Keratinocyte (primary cell): ENCODE results near the gene CTIF. TPM values are rescaled to one million over a fixed set of nuclear protein-coding genes. Genes with fewer than 3 reads are reported as not detected.

Experiments used
- DNase-seq: peaks from one replicate; pipeline ENCODE4 v3.0.0-alpha.2; 2011; ENCODE audit warnings: low read depth, missing footprints, low spot score
- FAIRE-seq: peaks from 2 replicates; lab custom pipeline; 2011; peaks lifted over from hg19 to GRCh38; lab: Jason Lieb, UNC
- H2AFZ ChIP-seq: 2 replicates; pipeline ENCODE4 v1.6.0; 2012; ENCODE audit warnings: low read length, control low read depth, inconsistent platforms; ENCODE audit not compliant: control insufficient read depth
- H3K27ac ChIP-seq: 2 replicates; pipeline ENCODE4 v1.5.1; 2011; ENCODE audit warnings: low read length; ENCODE audit not compliant: control insufficient read depth, insufficient read depth
- H3K27me3 ChIP-seq: 3 replicates; pipeline ENCODE4 v1.6.0; 2011; ENCODE audit warnings: low read length; ENCODE audit not compliant: control insufficient read depth, insufficient read depth; ENCODE audit errors: extremely low read depth
- H3K36me3 ChIP-seq, 2 experiments: 2 replicates in 1 of 2; 3 replicates in 1 of 2; pipeline ENCODE4 v1.5.1; 2011; ENCODE audit warnings: low read length in 2 of 2, mild to moderate bottlenecking in 1 of 2; ENCODE audit not compliant: control insufficient read depth in 2 of 2, insufficient read depth in 2 of 2; ENCODE audit errors: extremely low read depth in 1 of 2
- H3K4me1 ChIP-seq: 3 replicates; pipeline ENCODE4 v1.5.1; 2011; ENCODE audit warnings: low read length; ENCODE audit not compliant: control insufficient read depth, insufficient read depth; ENCODE audit errors: extremely low read depth
- H3K4me2 ChIP-seq: 3 replicates; pipeline ENCODE4 v1.6.0; 2011; ENCODE audit warnings: low read depth, low read length; ENCODE audit not compliant: control insufficient read depth, insufficient read depth; ENCODE audit errors: extremely low read depth
- H3K4me3 ChIP-seq, 3 experiments: fragments of 200-600 bp in 1 of 3; sonication (generic) in 1 of 3; 2 replicates in 2 of 3; 3 replicates in 1 of 3; pipeline ENCODE4 v1.5.1; 2011 to 2016; ENCODE audit warnings: low read length in 3 of 3, mild to moderate bottlenecking in 3 of 3, control low read depth in 2 of 3, inconsistent platforms in 1 of 3, low read depth in 1 of 3, mixed read lengths in 1 of 3, mixed run types in 1 of 3, moderate library complexity in 1 of 3; ENCODE audit not compliant: control insufficient read depth in 2 of 3, insufficient read depth in 2 of 3; ENCODE audit errors: extremely low read depth in 1 of 3
- H3K79me2 ChIP-seq: 2 replicates; pipeline ENCODE4 v1.6.0; 2012; ENCODE audit warnings: low read length; ENCODE audit not compliant: control insufficient read depth, insufficient read depth
- H3K9ac ChIP-seq: 3 replicates; pipeline ENCODE4 v1.6.0; 2011; ENCODE audit warnings: low read length; ENCODE audit not compliant: control insufficient read depth, insufficient read depth; ENCODE audit errors: extremely low read depth
- H3K9me1 ChIP-seq: 3 replicates; pipeline ENCODE4 v1.6.0; 2011; ENCODE audit warnings: low read length; ENCODE audit not compliant: control insufficient read depth, insufficient read depth; ENCODE audit errors: extremely low read depth
- H3K9me3 ChIP-seq: 2 replicates; pipeline ENCODE4 v1.5.1; 2012; ENCODE audit warnings: low read depth, low read length; ENCODE audit not compliant: control insufficient read depth
- H4K20me1 ChIP-seq: 3 replicates; pipeline ENCODE4 v1.6.0; 2011; ENCODE audit warnings: low read length; ENCODE audit not compliant: control insufficient read depth, insufficient read depth; ENCODE audit errors: extremely low read depth
- EZH2 ChIP-seq: IDR thresholded peaks from one replicate; pipeline ENCODE4 v1.6.1; 2012; ENCODE audit warnings: inconsistent platforms, mild to moderate bottlenecking, low read length, moderate library complexity
- dilution Hi-C: fragments of 300-500 bp; cut with MboI; formaldehyde crosslinking; loops from one replicate; pipeline ENCODE4 v1.7.0; 2020; ENCODE audit warnings: low sequenced_read_pairs; ENCODE audit not compliant: extremely low pct_ligation_motif_present
- polyA plus RNA-seq, 5 experiments: library from polyadenylated mRNA; depleted of rRNA in 3 of 5; stranded (reverse) in 3 of 5; stranded (forward) in 1 of 5; unstranded in 1 of 5; fragments of >200 nt; gene quantifications; 1 replicate in 1 of 5; 2 replicates in 3 of 5; 3 replicates in 1 of 5; pipeline versions ENCODE4 v1.2.1 to v1.2.3, GENCODE V29; 2011 to 2012; ENCODE audit warnings: missing spikeins in 2 of 5, low read depth in 1 of 5, low replicate concordance in 1 of 5
- TF ChIP-seq, protein P1 (sequence below), 3 experiments: IDR thresholded peaks in 1 of 3; conservative IDR thresholded peaks in 1 of 3; optimal IDR thresholded peaks in 1 of 3; 2 replicates in 2 of 3; 3 replicates in 1 of 3; pipeline versions ENCODE3 to v1.5.1; 2011; ENCODE audit warnings: low read length in 3 of 3, mild to moderate bottlenecking in 3 of 3, moderate library complexity in 2 of 3, control low read depth in 1 of 3, inconsistent platforms in 1 of 3; ENCODE audit not compliant: insufficient read depth in 2 of 3; ENCODE audit errors: extremely low read depth in 1 of 3

CTIF gene
- polyA plus RNA-seq, 1 donor (not counting 4 experiments of a cell fraction or from before 2014, with no cell fraction given) = 15.0 TPM

DNA sequence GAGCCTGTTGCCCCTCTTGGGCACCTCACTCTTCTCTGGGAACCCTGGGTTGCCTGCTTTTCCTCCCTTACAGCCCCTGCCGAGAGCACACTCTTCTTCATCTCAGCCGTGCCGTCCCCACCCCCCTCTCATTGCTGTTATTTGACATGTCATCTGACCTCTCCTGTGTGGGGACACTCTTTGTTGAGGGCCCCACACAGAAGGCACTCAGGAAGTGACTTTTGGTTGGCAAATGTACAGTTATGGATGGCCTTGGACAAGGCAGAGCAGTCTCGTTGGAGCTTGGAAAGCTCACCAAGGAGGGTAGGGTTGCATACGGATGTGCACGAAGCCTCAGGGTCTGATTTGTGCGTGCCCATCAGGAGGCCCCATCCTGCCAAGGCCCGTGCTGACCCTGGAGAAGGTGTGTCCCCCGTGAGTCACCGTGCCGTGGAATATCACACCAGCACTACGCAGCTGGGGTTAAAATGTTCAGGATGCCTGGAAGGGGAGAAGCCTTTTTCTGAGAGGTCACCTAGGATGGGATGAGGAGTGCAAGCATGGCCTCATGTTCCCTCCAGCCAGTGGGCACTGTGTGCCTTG is 93.9 kb downstream of the CTIF start:
- peaks cover 12% of the 10 kb centered on the region for H3K4me1 ChIP-seq
- no peak for TF ChIP-seq EZH2
- TF ChIP-seq, protein P1, sequence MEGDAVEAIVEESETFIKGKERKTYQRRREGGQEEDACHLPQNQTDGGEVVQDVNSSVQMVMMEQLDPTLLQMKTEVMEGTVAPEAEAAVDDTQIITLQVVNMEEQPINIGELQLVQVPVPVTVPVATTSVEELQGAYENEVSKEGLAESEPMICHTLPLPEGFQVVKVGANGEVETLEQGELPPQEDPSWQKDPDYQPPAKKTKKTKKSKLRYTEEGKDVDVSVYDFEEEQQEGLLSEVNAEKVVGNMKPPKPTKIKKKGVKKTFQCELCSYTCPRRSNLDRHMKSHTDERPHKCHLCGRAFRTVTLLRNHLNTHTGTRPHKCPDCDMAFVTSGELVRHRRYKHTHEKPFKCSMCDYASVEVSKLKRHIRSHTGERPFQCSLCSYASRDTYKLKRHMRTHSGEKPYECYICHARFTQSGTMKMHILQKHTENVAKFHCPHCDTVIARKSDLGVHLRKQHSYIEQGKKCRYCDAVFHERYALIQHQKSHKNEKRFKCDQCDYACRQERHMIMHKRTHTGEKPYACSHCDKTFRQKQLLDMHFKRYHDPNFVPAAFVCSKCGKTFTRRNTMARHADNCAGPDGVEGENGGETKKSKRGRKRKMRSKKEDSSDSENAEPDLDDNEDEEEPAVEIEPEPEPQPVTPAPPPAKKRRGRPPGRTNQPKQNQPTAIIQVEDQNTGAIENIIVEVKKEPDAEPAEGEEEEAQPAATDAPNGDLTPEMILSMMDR (optimal IDR thresholded peaks at IDR 0.05 in 1 of 3, IDR thresholded peaks at IDR 0.05 in 1 of 3, conservative IDR thresholded peaks at IDR 0.05 in 1 of 3; ENCODE audit: extremely low read depth in 1 of 3, insufficient read depth in 2 of 3, low read length in 3 of 3) = no peak
- dilution Hi-C loops = no loop called here
- H3K79me2 ChIP-seq = peaks cover 6% of the 10 kb centered on the region
- H3K4me2 ChIP-seq = no peak overlapping the region
- no peak for FAIRE-seq
- H2AFZ ChIP-seq = no peak overlapping the region
- no peak overlapping the region for H3K27ac ChIP-seq
- H3K36me3 ChIP-seq = peaks cover 15 to 16% of the 10 kb centered on the region in 2 experiments
- H4K20me1 ChIP-seq = no peaks in the 10 kb centered on the region
- H3K27me3 ChIP-seq = no peaks in the 10 kb centered on the region
- H3K9me1 ChIP-seq = no peaks in the 10 kb centered on the region
- H3K4me3 ChIP-seq = no peak overlapping the region
- H3K9me3 ChIP-seq = no peaks in the 10 kb centered on the region
- H3K9ac ChIP-seq = no peak overlapping the region
- DNase-seq = no peak

DNA sequence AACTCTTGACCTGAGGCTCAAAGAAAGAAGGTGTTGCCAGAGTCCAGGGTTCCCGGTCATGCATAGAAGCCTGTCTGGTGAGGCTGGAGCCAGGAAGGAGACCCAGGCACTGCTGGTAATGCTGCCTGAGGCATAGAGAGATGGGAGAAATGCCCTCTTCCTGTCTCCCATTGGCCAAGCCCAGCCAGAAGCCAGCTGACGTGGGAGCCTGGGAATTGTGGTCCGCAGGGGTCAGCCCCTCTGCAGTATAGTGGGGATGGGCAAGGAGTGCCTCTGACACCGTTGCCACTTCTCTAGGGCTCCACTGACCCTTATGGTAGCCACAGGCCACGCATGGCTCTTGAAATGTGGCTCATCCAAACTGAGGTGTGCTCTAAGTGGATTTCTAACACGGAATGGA is 95.7 kb downstream of the CTIF start:
- Histone ChIP-seq H4K20me1 (no peaks in the 10 kb centered on the region), H3K27me3 (no peaks in the 10 kb centered on the region), H2AFZ (no peak overlapping the region), H3K36me3 (peaks cover 13 to 21% of the 10 kb centered on the region in 2 experiments), H3K79me2 (peaks cover 6% of the 10 kb centered on the region), H3K4me3 (no peak overlapping the region), H3K4me1 (peaks cover 10% of the 10 kb centered on the region), H3K9me3 (no peaks in the 10 kb centered on the region), H3K4me2 (no peak overlapping the region), H3K9me1 (no peaks in the 10 kb centered on the region), H3K9ac (no peak overlapping the region), H3K27ac (no peak overlapping the region)
- no peak for TF ChIP-seq EZH2
- TF ChIP-seq, protein P1 (optimal IDR thresholded peaks at IDR 0.05 in 1 of 3, IDR thresholded peaks at IDR 0.05 in 1 of 3, conservative IDR thresholded peaks at IDR 0.05 in 1 of 3; ENCODE audit: extremely low read depth in 1 of 3, insufficient read depth in 2 of 3, low read length in 3 of 3) = no peak
- FAIRE-seq = no peak
- DNase-seq = no peak
- dilution Hi-C loops = no loop called here
